SIG-M5 treated with dmso at 0.1 percent for 504 hours (cell line): Measurements from ENCODE around the gene ARHGAP25.

Experiments used
- DNase-seq: peaks from one replicate; lab custom pipeline; 2025; ENCODE audit not compliant: unreplicated experiment; lab: John Stamatoyannopoulos, UW

The ARHGAP25 gene

GRCh38 chr2:68719912-68720311 is 14.7 kb upstream of the ARHGAP25 start:
- no peak for DNase-seq

GRCh38 chr2:68720665-68721064 is 13.9 kb upstream of the ARHGAP25 start:
- no peak for DNase-seq

GRCh38 chr2:68721482-68722101 is 13.0 kb upstream of the ARHGAP25 start:
- DNase-seq = no peak

- DNase-seq = peak; percentile 21
Observed at GRCh38 chr2:68722712-68723111, 11.9 kb upstream of the ARHGAP25 start.

GRCh38 chr2:68723181-68723580 is 11.4 kb upstream of the ARHGAP25 start:
- no peak for DNase-seq

- no peak for DNase-seq
Observed at GRCh38 chr2:68726100-68726499, 8.5 kb upstream of the ARHGAP25 start.

- DNase-seq = peak; percentile 76
Observed at GRCh38 chr2:68726608-68727367, 7.8 kb upstream of the ARHGAP25 start.

- DNase-seq = no peak
Observed at GRCh38 chr2:68727683-68728375, 6.8 kb upstream of the ARHGAP25 start.

GRCh38 chr2:68730828-68731227 is 3.8 kb upstream of the ARHGAP25 start:
- no peak for DNase-seq

- DNase-seq = no peak
Observed at GRCh38 chr2:68732036-68732932, 2.3 kb upstream of the ARHGAP25 start.

GRCh38 chr2:68733365-68733764 is 1.2 kb upstream of the ARHGAP25 start:
- no peak for DNase-seq

- DNase-seq = no peak
Observed at GRCh38 chr2:68734176-68734575, 435 bp upstream of the ARHGAP25 start.

GRCh38 chr2:68736086-68736485 is 1.5 kb downstream of the ARHGAP25 start:
- no peak for DNase-seq

- DNase-seq = peak; percentile 48
Observed at GRCh38 chr2:68737711-68738110, 3.1 kb downstream of the ARHGAP25 start.

- no peak for DNase-seq
Observed at GRCh38 chr2:68738906-68739594, 4.4 kb downstream of the ARHGAP25 start.

GRCh38 chr2:68739595-68740399 is 5.2 kb downstream of the ARHGAP25 start:
- DNase-seq = no peak

- DNase-seq = no peak
Observed at GRCh38 chr2:68740400-68740914, 5.8 kb downstream of the ARHGAP25 start.

- peak; percentile 73 for DNase-seq
Observed at GRCh38 chr2:68741238-68741637, 6.6 kb downstream of the ARHGAP25 start.

- DNase-seq = peak; percentile 64
Observed at GRCh38 chr2:68741805-68742306, 7.2 kb downstream of the ARHGAP25 start.
